NCI-H2196 treated with DMSO at 0.1 percent for 48 hours (cell line): Measurements from ENCODE around the gene TMEM97.
A peak's percentile ranks its signal among the peaks of the same experiment; 100 is the strongest.
"Not testable (repeated sequence)": the region's sequence is repeated elsewhere in the genome, so short reads cannot be mapped to it uniquely, and the experiment has no call there.

Experiments used
- DNase-seq: peaks from one replicate; lab custom pipeline; 2025; ENCODE audit not compliant: unreplicated experiment; lab: John Stamatoyannopoulos, UW

Gene TMEM97

DNA sequence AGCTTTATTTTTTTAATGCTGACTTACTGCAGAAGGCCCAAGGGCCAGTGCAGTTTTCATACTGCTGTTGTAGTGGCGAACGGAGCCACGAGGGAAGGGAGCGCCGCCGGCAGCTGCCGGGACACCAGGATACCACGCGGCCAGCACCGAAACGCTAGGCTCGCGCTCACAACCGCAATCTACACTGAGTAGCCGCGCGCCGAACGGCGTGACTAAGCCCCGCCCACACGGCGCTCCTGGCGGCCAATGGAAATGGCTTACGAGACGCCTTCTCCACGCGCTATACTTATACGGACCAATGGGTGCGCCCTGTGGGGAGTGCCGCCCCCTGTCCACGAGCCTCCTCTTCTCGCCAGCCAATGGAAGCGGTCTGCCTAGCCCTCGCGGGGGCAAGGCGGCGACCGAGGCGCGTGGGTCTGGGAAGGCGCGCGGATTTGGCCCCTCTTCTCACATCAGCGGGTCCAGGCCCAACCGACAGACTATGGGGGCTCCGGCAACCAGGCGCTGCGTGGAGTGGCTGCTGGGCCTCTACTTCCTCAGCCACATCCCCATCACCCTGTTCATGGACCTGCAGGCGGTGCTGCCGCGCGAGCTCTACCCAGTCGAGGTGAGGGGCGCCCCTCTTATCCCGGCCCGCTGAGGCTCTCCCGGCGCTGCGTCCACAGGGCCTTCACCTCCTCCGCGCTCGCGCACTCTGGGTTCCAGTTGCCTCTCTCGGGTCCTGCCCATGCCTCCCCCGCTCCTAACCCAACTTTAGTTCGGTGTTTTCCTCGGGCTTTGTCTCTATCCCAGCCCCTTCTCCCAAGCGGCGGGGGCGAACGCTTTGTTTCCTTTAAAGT, at the start of gene TMEM97:
Gene TMEM97, plus strand, starts transcription at position 442 of the 839 bp plus-strand sequence. Its CDS starts 40 bp downstream, at position 482.
- peak; percentile 73 for DNase-seq

DNA sequence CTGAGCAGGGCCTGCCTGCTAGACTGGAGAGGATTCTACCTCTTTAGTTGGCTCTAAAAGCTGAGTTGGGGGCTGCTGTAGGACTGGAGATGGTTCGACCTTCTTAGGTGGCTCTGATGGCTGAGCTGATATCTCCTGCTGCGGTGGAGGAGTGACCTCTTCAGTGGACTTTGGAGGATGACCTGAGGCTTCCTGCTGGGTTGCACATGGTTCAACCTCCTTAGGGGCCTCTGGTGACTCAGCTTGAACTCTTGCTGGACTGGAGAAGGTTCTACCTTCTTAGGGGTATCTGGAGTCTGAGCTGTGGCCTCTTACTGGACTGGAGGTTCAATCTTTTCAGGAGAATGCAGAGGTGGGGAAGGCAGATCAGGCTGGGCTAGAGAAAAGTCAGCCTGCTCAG, 48.9 kb upstream of the TMEM97 start:
- DNase-seq = no peak

- DNase-seq = no peak
Measured at GRCh38 chr17:28270926-28271325, 48.1 kb upstream of the TMEM97 start.

GRCh38 chr17:28271431-28271830, 47.6 kb upstream of the TMEM97 start:
- no peak for DNase-seq

DNA sequence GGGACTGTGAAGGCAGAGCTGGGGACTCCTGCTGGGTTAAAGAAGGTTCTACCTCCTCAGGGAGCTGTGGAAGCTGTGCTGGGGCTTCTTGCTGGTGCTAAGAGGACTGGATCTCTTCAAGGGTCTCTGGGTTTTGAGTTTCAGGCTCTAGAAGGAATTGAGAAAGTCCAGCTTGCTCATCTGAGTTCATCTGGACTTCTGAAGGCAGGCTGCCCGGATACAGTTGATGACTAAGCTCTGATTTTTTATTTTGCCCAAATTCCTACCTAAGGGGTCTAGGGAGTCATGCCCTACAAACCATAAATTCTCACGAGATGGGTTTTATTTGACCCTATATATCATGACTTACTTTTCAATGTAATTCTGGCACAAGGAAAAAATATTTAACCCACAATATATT, 46.8 kb upstream of the TMEM97 start:
- no peak for DNase-seq

- not testable (repeated sequence) for DNase-seq
Measured at GRCh38 chr17:28273341-28273740, 45.7 kb upstream of the TMEM97 start.

DNA sequence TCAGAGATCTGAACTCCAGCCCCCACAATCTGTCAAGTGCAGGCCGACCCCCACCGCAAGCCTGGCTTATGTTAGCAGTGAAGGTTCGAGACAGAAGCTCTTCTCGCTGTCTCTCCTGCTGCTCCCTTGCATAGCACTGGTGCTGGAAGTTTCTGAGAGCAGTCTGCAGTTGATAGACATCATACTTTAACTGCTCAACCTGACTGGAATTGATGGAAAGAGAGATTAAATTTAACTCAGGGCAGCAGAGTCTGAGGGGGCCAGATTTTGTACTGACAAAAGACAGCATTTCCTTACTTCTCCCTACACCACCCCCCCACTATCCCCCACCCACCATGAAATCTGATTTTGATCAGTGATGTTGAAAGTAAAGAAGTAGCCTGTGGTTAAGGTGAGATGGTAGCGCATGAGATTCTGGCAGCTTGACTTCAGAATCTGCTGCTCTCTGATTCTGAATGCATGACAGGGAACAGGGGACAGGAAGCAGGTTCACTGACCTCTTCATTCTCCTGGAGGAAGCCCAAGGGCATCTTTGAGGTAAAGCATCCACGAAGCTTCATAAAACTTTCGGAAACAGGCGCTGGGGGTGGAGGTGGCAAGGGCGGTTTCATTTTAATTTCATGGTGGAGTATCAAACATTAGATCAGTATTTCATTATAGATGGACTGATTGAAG, 44.3 kb upstream of the TMEM97 start:
- no peak for DNase-seq

- DNase-seq = no peak
Measured at GRCh38 chr17:28276011-28276410, 43.0 kb upstream of the TMEM97 start.

- no peak for DNase-seq
Measured at GRCh38 chr17:28279411-28279810, 39.6 kb upstream of the TMEM97 start.

- no peak for DNase-seq
Measured at GRCh38 chr17:28280826-28281225, 38.2 kb upstream of the TMEM97 start.

GRCh38 chr17:28282596-28282995, 36.4 kb upstream of the TMEM97 start:
- no peak for DNase-seq

- DNase-seq = no peak
Measured at GRCh38 chr17:28285965-28286364, 33.0 kb upstream of the TMEM97 start.

GRCh38 chr17:28290703-28291102, 28.3 kb upstream of the TMEM97 start:
- no peak for DNase-seq

DNA sequence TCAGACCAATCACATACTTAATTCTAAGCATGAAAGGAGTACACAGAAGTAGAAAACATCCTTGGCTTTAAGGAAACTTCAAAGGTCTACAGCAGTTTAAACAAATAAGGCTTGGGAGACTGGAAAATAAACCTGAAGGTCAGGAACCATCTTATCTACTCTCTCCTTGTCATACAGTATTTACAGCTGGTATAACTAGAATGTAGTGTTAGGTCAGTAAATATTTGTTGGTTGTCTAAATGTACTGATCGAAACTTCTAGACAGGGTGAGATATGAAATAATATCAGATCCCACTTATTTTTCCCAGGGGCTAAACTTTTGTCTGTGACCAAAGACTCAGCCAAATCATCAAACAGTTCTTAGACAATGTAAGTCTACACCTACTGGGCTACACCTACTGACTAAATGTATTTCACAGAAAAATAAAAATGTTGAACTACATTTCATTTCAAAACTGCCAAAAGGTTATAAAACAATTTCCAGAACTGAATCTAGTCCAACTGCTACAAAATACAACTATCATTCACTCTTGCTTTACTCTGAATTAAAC, 27.1 kb upstream of the TMEM97 start:
- no peak for DNase-seq

GRCh38 chr17:28292878-28293277, 26.1 kb upstream of the TMEM97 start:
- not testable (repeated sequence) for DNase-seq

GRCh38 chr17:28293994-28294393, 25.0 kb upstream of the TMEM97 start:
- DNase-seq = no peak

GRCh38 chr17:28295677-28296578, 23.1 kb upstream of the TMEM97 start:
- DNase-seq = no peak

- DNase-seq = no peak
Measured at GRCh38 chr17:28298449-28298848, 20.6 kb upstream of the TMEM97 start.

DNA sequence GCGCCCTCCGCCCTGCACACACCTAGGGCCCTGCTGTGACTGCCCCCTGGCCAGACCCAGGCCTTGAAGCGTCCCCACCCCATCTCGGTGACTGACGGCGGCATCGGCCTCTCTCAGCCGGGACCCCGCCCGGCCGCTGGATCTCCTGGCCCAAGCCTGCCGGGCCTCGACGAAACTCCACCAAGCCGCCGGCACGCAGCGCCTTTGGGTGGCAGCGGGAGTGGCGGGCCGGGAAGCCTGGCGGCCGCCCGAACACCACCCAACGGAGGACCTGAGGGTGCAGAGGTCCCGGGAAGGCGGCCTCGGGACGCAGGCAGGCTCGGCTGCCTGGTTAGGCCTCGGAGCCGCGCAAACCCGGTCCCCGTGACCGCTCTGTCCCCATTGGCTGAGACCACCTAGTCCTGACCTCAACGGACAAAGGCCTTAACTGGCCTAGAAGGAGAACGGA, 12.0 kb upstream of the TMEM97 start:
- DNase-seq = no peak

DNA sequence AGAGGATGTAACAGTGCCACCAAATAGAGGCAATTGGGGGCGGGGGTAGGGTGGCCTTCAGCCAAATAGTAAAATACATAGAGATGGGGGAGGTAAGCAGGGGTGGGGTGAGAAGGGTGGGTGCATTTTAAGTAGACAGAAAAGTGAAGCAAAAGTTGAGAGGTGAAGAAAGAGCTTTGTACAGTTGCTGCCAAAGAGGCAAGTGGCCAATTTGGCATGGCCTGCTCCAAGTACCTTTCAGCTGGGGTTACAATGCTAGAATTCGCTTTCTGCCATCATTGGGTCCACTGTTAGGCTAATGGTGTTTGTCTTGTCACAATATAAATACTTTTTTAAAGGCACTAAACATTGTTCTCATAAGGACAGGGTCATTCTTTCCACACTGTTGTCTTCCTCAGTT, 5.2 kb upstream of the TMEM97 start:
- DNase-seq = no peak
